K562 (cell line): ENCODE results near the gene JAKMIP1. TPM values are rescaled to one million over a fixed set of nuclear protein-coding genes. Genes with fewer than 3 reads are reported as not detected.

ENCODE experiments used
- ATAC-seq: fragments of 200-7000 bp; cut with Tn5 transposase; 3 replicates; pipeline ENCODE4 v1.9.1; 2020; ENCODE audit warnings: moderate library complexity
- BruUV-seq: library from RNA; stranded (reverse); fragments of 400-500 nt; replicated peaks from 2 replicates; lab custom pipeline; 2021; lab: Mats Ljungman, UMichigan
- CTCF ChIA-PET: fragments of 300-600 bp; formaldehyde crosslinking; extraction: SDS; loops from one replicate; lab custom pipeline; 2021; ENCODE audit warnings: low intra/inter-chr PET ratio; lab: Yijun Ruan, JAX
- POLR2A ChIA-PET: fragments of 300-600, 350-650 bp; sonication (Branson Sonifier 250); formaldehyde crosslinking; extraction: SDS; loops from one replicate; lab custom pipeline; 2021; ENCODE audit warnings: antibody characterized with exemption, inconsistent platforms; lab: Yijun Ruan, JAX
- DNase-seq, 4 experiments: peaks; one replicate each; pipeline versions ENCODE4 v3.0.0 to v3.0.0-alpha.2; 2011 to 2018; ENCODE audit warnings: low spot score in 3 of 4, mixed read lengths in 3 of 4; ENCODE audit errors: extremely low read depth in 1 of 4
- FAIRE-seq: peaks from 2 replicates; lab custom pipeline; 2011; peaks lifted over from hg19 to GRCh38; lab: Jason Lieb, UNC
- H2AFZ ChIP-seq: 2 replicates; pipeline ENCODE4 v1.6.0; 2011; ENCODE audit warnings: low read depth, low read length, control low read depth, inconsistent platforms
- H3K27ac ChIP-seq: fragments of 200-600 bp; 3 replicates; pipeline ENCODE4 v1.8.0; 2011; ENCODE audit warnings: low read depth, mild to moderate bottlenecking, control low read depth, inconsistent platforms, low read length, moderate library complexity, mixed read lengths; ENCODE audit errors: extremely low read depth
- H3K27me3 ChIP-seq, 2 experiments: fragments of 300-600 bp in 1 of 2; 2 replicates in 1 of 2; 3 replicates in 1 of 2; pipeline versions ENCODE4 v1.6.0 to v1.8.0; 2011; ENCODE audit warnings: inconsistent platforms in 2 of 2, low read length in 2 of 2, mild to moderate bottlenecking in 1 of 2, mixed read lengths in 1 of 2, moderate library complexity in 1 of 2; ENCODE audit not compliant: control insufficient read depth in 2 of 2, insufficient read depth in 2 of 2
- H3K36me3 ChIP-seq: fragments of 300-600 bp; 3 replicates; pipeline ENCODE4 v1.8.0; 2011; ENCODE audit warnings: mild to moderate bottlenecking, low read length, inconsistent platforms; ENCODE audit not compliant: control insufficient read depth, insufficient read depth
- H3K4me1 ChIP-seq, 2 experiments: fragments of 200-600 bp in 1 of 2; replicated peaks in 1 of 2; 2 replicates in 1 of 2; 3 replicates in 1 of 2; pipeline versions ENCODE4 v1.5.1 to v1.8.0; 2011; ENCODE audit warnings: inconsistent platforms in 2 of 2, low read length in 2 of 2, mild to moderate bottlenecking in 1 of 2, mixed read lengths in 1 of 2, moderate library complexity in 1 of 2; ENCODE audit not compliant: control insufficient read depth in 2 of 2, insufficient read depth in 2 of 2
- H3K4me2 ChIP-seq: 2 replicates; pipeline ENCODE4 v1.6.1; 2011; ENCODE audit warnings: low read length, control low read depth, inconsistent platforms, mixed read lengths; ENCODE audit not compliant: insufficient read depth
- H3K4me3 ChIP-seq: fragments of 200-600 bp; sonication (generic), shearing (Covaris generic); 2 replicates; pipeline ENCODE4 v1.5.1; 2016; ENCODE audit warnings: control low read depth, inconsistent platforms
- H3K79me2 ChIP-seq: fragments of 200-600 bp; 3 replicates; pipeline ENCODE4 v1.8.0; 2011; ENCODE audit warnings: low read length, inconsistent platforms; ENCODE audit not compliant: control insufficient read depth, insufficient read depth
- H3K9ac ChIP-seq, 2 experiments: 2 replicates each; pipeline versions ENCODE4 v1.6.0 to v1.6.1; 2011; ENCODE audit warnings: low read depth in 2 of 2, low read length in 2 of 2, control low read depth in 1 of 2, inconsistent platforms in 1 of 2, mild to moderate bottlenecking in 1 of 2, mixed read lengths in 1 of 2; ENCODE audit not compliant: insufficient read depth in 1 of 2
- H3K9me1 ChIP-seq: one replicate; pipeline ENCODE4 v1.6.0; 2011; ENCODE audit warnings: inconsistent platforms, mild to moderate bottlenecking, low read length, moderate library complexity; ENCODE audit not compliant: control insufficient read depth, insufficient read depth
- H3K9me3 ChIP-seq: replicated peaks from 2 replicates; pipeline ENCODE4 v1.5.1; 2011; ENCODE audit warnings: low read depth, low read length, inconsistent platforms; ENCODE audit not compliant: control insufficient read depth, insufficient read depth
- H4K20me1 ChIP-seq: replicated peaks from 2 replicates; pipeline ENCODE4 v1.6.1; 2011; ENCODE audit warnings: low read length, inconsistent platforms, mixed read lengths; ENCODE audit not compliant: control insufficient read depth, insufficient read depth
- CXXC5 ChIP-seq: fragments of 250-450 bp; sonication (Bioruptor Pico); IDR thresholded peaks from 2 replicates; pipeline ENCODE4 v1.8.0; 2022; ENCODE audit warnings: inconsistent platforms, mild to moderate bottlenecking, moderate library complexity
- HCFC1 ChIP-seq: IDR thresholded peaks from 2 replicates; pipeline ENCODE4 v1.6.1; 2012; ENCODE audit warnings: low read depth, low read length, improper control_type of control experiment
- NCOR1 ChIP-seq: fragments of 450-650 bp; IDR thresholded peaks from 2 replicates; pipeline ENCODE4 v1.6.1; 2016; ENCODE audit warnings: mild to moderate bottlenecking, moderate library complexity
- NEUROD1 ChIP-seq: fragments of 150-350 bp; IDR thresholded peaks from 2 replicates; pipeline ENCODE4 v1.6.1; 2014; ENCODE audit warnings: borderline replicate concordance, low read length, low read depth; ENCODE audit not compliant: partially characterized antibody
- NFRKB ChIP-seq: fragments of 450-650 bp; IDR thresholded peaks from 2 replicates; pipeline ENCODE4 v1.6.1; 2016; ENCODE audit warnings: low read depth
- ZC3H8 ChIP-seq: fragments of 450-650 bp; IDR thresholded peaks from 2 replicates; pipeline ENCODE4 v1.6.1; 2017
- ZFP91 ChIP-seq: sonication (generic); formaldehyde crosslinking; IDR thresholded peaks from 2 replicates; pipeline ENCODE4 v1.8.0; 2022; ENCODE audit warnings: mild to moderate bottlenecking, missing genetic modification reagents
- ZNF395 ChIP-seq: fragments of 200-800 bp; sonication (Bioruptor generic); IDR thresholded peaks from 2 replicates; pipeline ENCODE4 v1.6.1; 2017; ENCODE audit warnings: missing genetic modification characterization, missing compliant biosample characterization
- ZNF586 ChIP-seq: fragments of 450-650 bp; formaldehyde crosslinking; conservative IDR thresholded peaks from 2 replicates; pipeline ENCODE4 v1.4.0; 2020; ENCODE audit warnings: mild to moderate bottlenecking, moderate library complexity
- ZNF589 ChIP-seq: fragments of 200-800 bp; sonication (Bioruptor generic); IDR thresholded peaks from 2 replicates; pipeline ENCODE4 v1.6.1; 2016; ENCODE audit warnings: low read depth, missing genetic modification characterization, missing compliant biosample characterization
- WGBS: fragments of 100-300 bp; shearing (Covaris generic); methylation state at CpG from one replicate; pipeline ENCODE4 v1.1.6; 2016; ENCODE audit warnings: low coverage, mixed read lengths; ENCODE audit not compliant: insufficient coverage; ENCODE audit errors: missing lambda C conversion rate; 5-methylcytosine and 5-hydroxymethylcytosine counted together
- in situ Hi-C: fragments of 300-500 bp; cut with MboI; formaldehyde crosslinking; loops from 4 replicates; pipeline ENCODE4 v1.15.0; 2018; ENCODE audit warnings: inconsistent platforms, mixed read lengths
- intact Hi-C: fragments of 100-400 bp; cut with micrococcal nuclease; formaldehyde crosslinking; loops from 2 replicates; pipeline ENCODE4 v1.14.2; 2022
- polyA plus RNA-seq, 8 experiments: library from polyadenylated mRNA; depleted of rRNA in 4 of 8; stranded (reverse) in 5 of 8; unstranded in 3 of 8; fragments of >200 nt; fragmentation: Nextera tagmentation in 2 of 8; fragmentation: Illumina TruSeq in 1 of 8; extraction: Ambion mirVana in 2 of 8; extraction: Trizol in 1 of 8; gene quantifications; 2 replicates each; pipeline versions ENCODE4 v1.2.1 to v1.2.3, GENCODE V29; 2011 to 2014; ENCODE audit warnings: inconsistent platforms in 1 of 8, missing spikeins in 1 of 8
- total RNA-seq, 7 experiments: library from RNA; depleted of rRNA in 6 of 7; stranded (reverse); fragments of >200 nt in 6 of 7; fragmentation: Illumina TruSeq in 2 of 7; extraction: Trizol in 2 of 7; gene quantifications; 2 replicates each; pipeline versions ENCODE4 v1.2.1 to v1.2.3, GENCODE V29; 2011 to 2021; ENCODE audit warnings: low replicate concordance in 1 of 7

The JAKMIP1 gene
- total and polyA plus RNA-seq, 9 of the 15 experiments (the other 6 are each of a cell fraction or from before 2014, with no cell fraction given): not detected

DNA sequence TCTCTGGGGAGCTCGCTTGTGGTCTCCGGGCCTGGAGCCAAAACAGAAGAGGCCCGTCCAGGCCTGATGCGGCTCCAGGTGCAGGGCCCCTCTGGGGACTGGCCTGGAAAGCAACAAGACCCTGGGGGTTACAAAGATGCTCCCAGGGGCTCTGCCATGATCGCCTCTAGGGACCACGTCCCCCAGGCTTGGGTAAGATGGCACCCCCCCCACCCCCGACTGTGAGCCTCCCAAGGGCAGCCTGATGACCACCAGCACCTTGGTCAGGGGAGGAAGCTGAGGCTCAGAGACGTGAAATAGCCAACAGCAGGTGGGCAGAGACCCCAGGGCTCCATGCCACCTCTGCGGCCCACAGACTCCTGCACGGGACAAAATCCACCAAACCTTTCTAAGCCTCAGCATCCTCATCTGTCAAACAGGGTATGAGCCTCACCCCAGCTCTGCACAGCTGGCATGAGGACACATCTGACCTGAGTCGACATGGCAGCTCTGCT, 207.5 kb downstream of the JAKMIP1 start:
- FAIRE-seq: no peak
- no peaks in the 10 kb centered on the region; the same call in 1 of the 2 replicates for H4K20me1 ChIP-seq
- H3K36me3 ChIP-seq: no peaks in the 10 kb centered on the region
- no peak for TF ChIP-seq NCOR1
- TF ChIP-seq ZC3H8: no peak
- TF ChIP-seq ZNF586 (CRISPR knock-in tag): no peak
- TF ChIP-seq CXXC5: no peak
- no peak for TF ChIP-seq ZNF589 (CRISPR knock-in tag)
- TF ChIP-seq ZFP91 (CRISPR knock-in tag): no peak
- no peak for TF ChIP-seq ZNF395 (CRISPR knock-in tag)
- no peak for TF ChIP-seq NEUROD1
- TF ChIP-seq NFRKB: no peak
- no peak for TF ChIP-seq HCFC1
- no peak overlapping the region for H3K9ac ChIP-seq
- H3K9me3 ChIP-seq: no peaks in the 10 kb centered on the region
- DNase-seq: no peak
- no peaks in the 10 kb centered on the region for H3K79me2 ChIP-seq
- no peak overlapping the region for H3K4me3 ChIP-seq
- CTCF ChIA-PET: interaction anchor here (0.5 kb wide), 1 partner anchor 57 kb away, joined by 3 read pairs; no protein-coding TSS in a partner anchor
- no peak for ATAC-seq
- in situ Hi-C loops (no loop called here), intact Hi-C loops (no loop called here)
- H3K4me1 ChIP-seq: no peaks in the 10 kb centered on the region
- H3K4me2 ChIP-seq: no peak overlapping the region
- H3K27me3 ChIP-seq: peaks cover 0 to 10% of the 10 kb centered on the region in 2 experiments; a peak in 2 of 5 replicates
- H3K27ac ChIP-seq: no peak overlapping the region
- no TSS peak for BruUV-seq
- WGBS: 2% methylated on average over 11 of the region's 11 CpGs
- H3K9me1 ChIP-seq: no peaks in the 10 kb centered on the region
- H2AFZ ChIP-seq: no peak overlapping the region
- POLR2A ChIA-PET: interaction anchor here (0.6 to 1.0 kb wide), 3 partner anchors 9 to 1986 kb away, joined by 3 read pairs; no protein-coding TSS in a partner anchor
